ENCODE data around the gene CDC14B.
"Not testable (repeated sequence)": the region's sequence is repeated elsewhere in the genome, so short reads cannot be mapped to it uniquely, and the experiment has no call there.

The CDC14B gene

GRCh38 chr9:96550659-96551058 is 69.0 kb downstream of the CDC14B start:
- no peak for TF ChIP-seq CTCF (IDR thresholded peaks at IDR 0.05; ENCODE audit: low read depth, low read length)
- DNase-seq (ENCODE audit: low read depth in 2 of 2) = no peak
- H3K4me3 ChIP-seq (replicated peaks in 1 of 2; ENCODE audit: low read depth in 2 of 2, low read length in 2 of 2) = no peak overlapping the region

GRCh38 chr9:96543131-96543530 is 76.5 kb downstream of the CDC14B start:
- not testable (repeated sequence) for DNase-seq (ENCODE audit: low read depth in 2 of 2); H3K4me3 ChIP-seq (replicated peaks in 1 of 2; ENCODE audit: low read depth in 2 of 2, low read length in 2 of 2)

- no peak for TF ChIP-seq CTCF (IDR thresholded peaks at IDR 0.05; ENCODE audit: low read depth, low read length)
- no peak overlapping the region for H3K4me3 ChIP-seq (replicated peaks in 1 of 2; ENCODE audit: low read depth in 2 of 2, low read length in 2 of 2)
- no peak for DNase-seq (ENCODE audit: low read depth in 2 of 2)
Observed at GRCh38 chr9:96540106-96540505, 79.5 kb downstream of the CDC14B start.

GRCh38 chr9:96532173-96532572 is 87.5 kb downstream of the CDC14B start:
- no peak overlapping the region for H3K4me3 ChIP-seq (replicated peaks in 1 of 2; ENCODE audit: low read depth in 2 of 2, low read length in 2 of 2)
- TF ChIP-seq CTCF (IDR thresholded peaks at IDR 0.05; ENCODE audit: low read depth, low read length) = no peak
- no peak for DNase-seq (ENCODE audit: low read depth in 2 of 2)

- no peak overlapping the region for H3K4me3 ChIP-seq (replicated peaks in 1 of 2; ENCODE audit: low read depth in 2 of 2, low read length in 2 of 2)
- no peak for TF ChIP-seq CTCF (IDR thresholded peaks at IDR 0.05; ENCODE audit: low read depth, low read length)
- DNase-seq (ENCODE audit: low read depth in 2 of 2) = no peak
Observed at GRCh38 chr9:96524764-96525163, 94.9 kb downstream of the CDC14B start.

- TF ChIP-seq CTCF (IDR thresholded peaks at IDR 0.05; ENCODE audit: low read depth, low read length) = no peak
- H3K4me3 ChIP-seq (replicated peaks in 1 of 2; ENCODE audit: low read depth in 2 of 2, low read length in 2 of 2) = no peak overlapping the region
- DNase-seq (ENCODE audit: low read depth in 2 of 2) = no peak
Observed at GRCh38 chr9:96524045-96524444, 95.6 kb downstream of the CDC14B start.

GRCh38 chr9:96523374-96523773 is 96.3 kb downstream of the CDC14B start:
- no peak for TF ChIP-seq CTCF (IDR thresholded peaks at IDR 0.05; ENCODE audit: low read depth, low read length)
- peak; percentile 64 to 82 for DNase-seq (ENCODE audit: low read depth in 2 of 2)
- H3K4me3 ChIP-seq (replicated peaks in 1 of 2; ENCODE audit: low read depth in 2 of 2, low read length in 2 of 2) = no peak overlapping the region

Data from cardiac fibroblast (primary cell).